Mesenchymal stem cell (in vitro differentiated cells and primary cell): Measurements from ENCODE around the gene LCE1C.

Experiments
- DNase-seq: peaks from one replicate; pipeline ENCODE4 v3.0.0-alpha.2; 2013
- H2AFZ ChIP-seq: one replicate; pipeline ENCODE4 v1.6.1; 2013; ENCODE audit warnings: low read depth, mild to moderate bottlenecking, control low read depth, inconsistent platforms, low read length, moderate library complexity
- H2AK5ac ChIP-seq: 2 replicates; pipeline ENCODE4 v1.6.1; 2013; ENCODE audit warnings: low read length, moderate library complexity, mild to moderate bottlenecking, inconsistent platforms; ENCODE audit not compliant: severe bottlenecking
- H2BK120ac ChIP-seq: one replicate; pipeline ENCODE4 v1.6.1; 2013; ENCODE audit warnings: low read depth, mild to moderate bottlenecking, inconsistent platforms, low read length, moderate library complexity
- H2BK12ac ChIP-seq, 2 experiments: one replicate each; pipeline ENCODE4 v1.6.1; 2013; ENCODE audit warnings: inconsistent platforms in 2 of 2, low read length in 2 of 2, mild to moderate bottlenecking in 2 of 2, moderate library complexity in 2 of 2, control low read depth in 1 of 2
- H2BK15ac ChIP-seq: one replicate; pipeline ENCODE4 v1.6.1; 2013; ENCODE audit warnings: mild to moderate bottlenecking, low read depth, inconsistent platforms; ENCODE audit not compliant: poor library complexity, severe bottlenecking
- H2BK5ac ChIP-seq: 2 replicates; pipeline ENCODE4 v1.6.1; 2013; ENCODE audit warnings: low read depth, mild to moderate bottlenecking, low read length, control low read depth, inconsistent platforms; ENCODE audit not compliant: poor library complexity, severe bottlenecking
- H3K14ac ChIP-seq, 2 experiments: one replicate each; pipeline ENCODE4 v1.6.1; 2013; ENCODE audit warnings: inconsistent platforms in 2 of 2, low read length in 2 of 2, control low read depth in 1 of 2, mild to moderate bottlenecking in 1 of 2, moderate library complexity in 1 of 2
- H3K18ac ChIP-seq, 2 experiments: one replicate each; pipeline ENCODE4 v1.6.1; 2013; ENCODE audit warnings: inconsistent platforms in 2 of 2, low read length in 2 of 2, control low read depth in 1 of 2, low read depth in 1 of 2, mild to moderate bottlenecking in 1 of 2
- H3K23ac ChIP-seq, 2 experiments: one replicate each; pipeline ENCODE4 v1.6.1; 2013; ENCODE audit warnings: inconsistent platforms in 2 of 2, low read length in 2 of 2, mild to moderate bottlenecking in 2 of 2, moderate library complexity in 2 of 2, control low read depth in 1 of 2
- H3K27ac ChIP-seq: 2 replicates; pipeline ENCODE4 v1.5.1; 2013; ENCODE audit warnings: mild to moderate bottlenecking, moderate library complexity, low read length, control low read depth, inconsistent platforms; ENCODE audit not compliant: poor library complexity, severe bottlenecking
- H3K27me3 ChIP-seq, 2 experiments: 2 replicates each; pipeline versions ENCODE4 v1.6.1 to v1.7.0; 2013; ENCODE audit warnings: low read length in 2 of 2, mild to moderate bottlenecking in 2 of 2, moderate library complexity in 2 of 2, control low read depth in 1 of 2, inconsistent platforms in 1 of 2; ENCODE audit not compliant: control insufficient read depth in 1 of 2, insufficient read depth in 1 of 2
- H3K36me3 ChIP-seq, 2 experiments: 2 replicates each; pipeline versions ENCODE4 v1.6.1 to v1.7.0; 2013; ENCODE audit warnings: low read length in 2 of 2, control low read depth in 1 of 2, inconsistent platforms in 1 of 2, low read depth in 1 of 2, mild to moderate bottlenecking in 1 of 2; ENCODE audit not compliant: insufficient read depth in 2 of 2, control insufficient read depth in 1 of 2
- H3K4ac ChIP-seq, 2 experiments: one replicate each; pipeline ENCODE4 v1.6.1; 2013; ENCODE audit warnings: inconsistent platforms in 2 of 2, low read length in 2 of 2, mild to moderate bottlenecking in 2 of 2, moderate library complexity in 2 of 2, control low read depth in 1 of 2, low read depth in 1 of 2
- H3K4me1 ChIP-seq: 2 replicates; pipeline ENCODE4 v1.6.1; 2013; ENCODE audit warnings: low read depth, low read length, control low read depth; ENCODE audit not compliant: control insufficient read depth, insufficient read depth
- H3K4me2 ChIP-seq: 2 replicates; pipeline ENCODE4 v1.6.1; 2013; ENCODE audit warnings: low read length, mild to moderate bottlenecking, inconsistent platforms; ENCODE audit not compliant: poor library complexity, severe bottlenecking
- H3K4me3 ChIP-seq, 2 experiments: 2 replicates each; pipeline versions ENCODE4 v1.5.1 to v1.7.0; 2013; ENCODE audit warnings: low read length in 2 of 2, mild to moderate bottlenecking in 2 of 2, control low read depth in 1 of 2, low read depth in 1 of 2; ENCODE audit not compliant: insufficient read depth in 1 of 2
- H3K79me1 ChIP-seq: replicated peaks from 2 replicates; pipeline ENCODE4 v1.6.1; 2013; ENCODE audit warnings: mild to moderate bottlenecking, control low read depth, low read length, inconsistent platforms; ENCODE audit not compliant: poor library complexity, severe bottlenecking
- H3K9ac ChIP-seq: 2 replicates; pipeline ENCODE4 v1.7.0; 2013; ENCODE audit warnings: mild to moderate bottlenecking, low read length, moderate library complexity
- H3K9me3 ChIP-seq: 2 replicates; pipeline ENCODE4 v1.7.0; 2013; ENCODE audit warnings: mild to moderate bottlenecking, low read length; ENCODE audit not compliant: control insufficient read depth
- H4K8ac ChIP-seq: one replicate; pipeline ENCODE4 v1.6.1; 2013; ENCODE audit warnings: inconsistent platforms, mild to moderate bottlenecking, low read length, moderate library complexity
- H4K91ac ChIP-seq: one replicate; pipeline ENCODE4 v1.6.1; 2013; ENCODE audit warnings: mild to moderate bottlenecking, low read length, inconsistent platforms
- WGBS: methylation state at CpG from one replicate; pipeline ENCODE4 v1.1.7; 2013; ENCODE audit warnings: mixed read lengths; 5-methylcytosine and 5-hydroxymethylcytosine counted together

Gene LCE1C

GRCh38 chr1:152757747-152758146, 48.7 kb downstream of the LCE1C start, which contains the start of gene KPRP:
TSS of gene KPRP (plus strand) at chr1:152758025. CDS start at chr1:152759589, 1,564 bp downstream.
- Histone ChIP-seq H4K91ac (no peak within 1 kb of the TSS), H3K36me3 (no peaks in the 10 kb centered on the region), H2AK5ac (no peak within 1 kb of the TSS), H2BK15ac (no peak within 1 kb of the TSS), H3K79me1 (no peaks in the 10 kb centered on the region), H3K9ac (no peak within 1 kb of the TSS), H3K4me1 (no peaks in the 10 kb centered on the region), H2BK5ac (no peak within 1 kb of the TSS), H4K8ac (no peak within 1 kb of the TSS), H3K4me2 (no peak within 1 kb of the TSS), H3K18ac (no peak within 1 kb of the TSS), H3K27me3 (no peaks in the 10 kb centered on the region), H2BK12ac (no peak within 1 kb of the TSS), H3K23ac (no peak within 1 kb of the TSS), H3K4ac (no peak within 1 kb of the TSS), H2AFZ (no peak within 1 kb of the TSS), H3K14ac (no peak within 1 kb of the TSS), H3K27ac (no peak within 1 kb of the TSS), H3K9me3 (no peaks in the 10 kb centered on the region), H3K4me3 (no peak within 1 kb of the TSS), H2BK120ac (no peak within 1 kb of the TSS)
- 82% methylated on average over 3 of the region's 6 CpGs for WGBS
- DNase-seq: no peak

- no peak overlapping the region for H2BK120ac ChIP-seq
- no peaks in the 10 kb centered on the region for H3K79me1 ChIP-seq
- no peak overlapping the region for H3K27ac ChIP-seq
- H3K4me3 ChIP-seq: no peak overlapping the region
- no peak overlapping the region for H2AK5ac ChIP-seq
- no peak overlapping the region for H3K4ac ChIP-seq
- no peak overlapping the region for H3K9ac ChIP-seq
- no peak overlapping the region for H2BK5ac ChIP-seq
- no peak overlapping the region for H2AFZ ChIP-seq
- H4K91ac ChIP-seq: no peak overlapping the region
- H2BK12ac ChIP-seq: no peak overlapping the region
- H3K18ac ChIP-seq: no peak overlapping the region
- no peak for DNase-seq
- no peak overlapping the region for H2BK15ac ChIP-seq
- H3K4me1 ChIP-seq: no peaks in the 10 kb centered on the region
- no peak overlapping the region for H3K14ac ChIP-seq
- H4K8ac ChIP-seq: no peak overlapping the region
- H3K9me3 ChIP-seq: no peaks in the 10 kb centered on the region
- H3K27me3 ChIP-seq: no peaks in the 10 kb centered on the region
- H3K23ac ChIP-seq: no peak overlapping the region
- H3K36me3 ChIP-seq: no peaks in the 10 kb centered on the region
- WGBS: 33% methylated on average over 1 of the region's 2 CpGs
- no peak overlapping the region for H3K4me2 ChIP-seq
These were observed 49.6 kb downstream of the LCE1C start for GRCh38 chr1:152756872-152757271.
